HUDEP-2 (cell line): ENCODE data around the gene MASP1.

ENCODE experiments used
- DNase-seq, 76 experiments: peaks; one replicate each; lab custom pipeline; 2025; ENCODE audit not compliant: unreplicated experiment in 76 of 76; lab: John Stamatoyannopoulos, UW

Gene MASP1

GRCh38 chr3:187295316-187296034, 3.9 kb upstream of the MASP1 start:
- DNase-seq: no peak

GRCh38 chr3:187293516-187294430, 2.2 kb upstream of the MASP1 start:
- DNase-seq: no peak

GRCh38 chr3:187292631-187293515, 1.3 kb upstream of the MASP1 start:
- DNase-seq: no peak

- DNase-seq: no peak
Observed at GRCh38 chr3:187292181-187292580, 644 bp upstream of the MASP1 start.

GRCh38 chr3:187291001-187291511, 481 bp downstream of the MASP1 start:
- DNase-seq: no peak

GRCh38 chr3:187290503-187290902, 1.0 kb downstream of the MASP1 start:
- DNase-seq: no peak

- DNase-seq: no peak
Observed at GRCh38 chr3:187288855-187289605, 2.5 kb downstream of the MASP1 start.

GRCh38 chr3:187288131-187288854, 3.2 kb downstream of the MASP1 start:
- DNase-seq: no peak

GRCh38 chr3:187287256-187287655, 4.3 kb downstream of the MASP1 start:
- DNase-seq: no peak

- no peak for DNase-seq
Observed at GRCh38 chr3:187286467-187287059, 5.0 kb downstream of the MASP1 start.

GRCh38 chr3:187281191-187281714, 10.3 kb downstream of the MASP1 start:
- DNase-seq: no peak

- DNase-seq: no peak
Observed at GRCh38 chr3:187280644-187281043, 10.9 kb downstream of the MASP1 start.

- DNase-seq: no peak
Observed at GRCh38 chr3:187277129-187277462, 14.4 kb downstream of the MASP1 start.

GRCh38 chr3:187276397-187277128, 15.0 kb downstream of the MASP1 start:
- DNase-seq: no peak

GRCh38 chr3:187274977-187275338, 16.6 kb downstream of the MASP1 start:
- DNase-seq: no peak

GRCh38 chr3:187274315-187274976, 17.1 kb downstream of the MASP1 start:
- no peak for DNase-seq

- DNase-seq: no peak
Observed at GRCh38 chr3:187271582-187271981, 20.0 kb downstream of the MASP1 start.

- DNase-seq: no peak
Observed at GRCh38 chr3:187269486-187269885, 22.1 kb downstream of the MASP1 start.
